H1 (cell line): ENCODE measurements around the gene OGT. TPM values are rescaled to one million over a fixed set of nuclear protein-coding genes. Genes with fewer than 3 reads are reported as not detected.

Experiments
- CTCF ChIA-PET: fragments of 300-600 bp; sonication (Branson Sonifier 250); formaldehyde crosslinking; loops from one replicate; lab custom pipeline; 2021; ENCODE audit not compliant: partially characterized antibody; lab: Charles Lee
- POLR2A ChIA-PET: fragments of 300-600 bp; sonication (Branson Sonifier 250); formaldehyde crosslinking; loops from one replicate; lab custom pipeline; 2021; ENCODE audit warnings: inconsistent platforms; ENCODE audit not compliant: partially characterized antibody; lab: Charles Lee
- DNase-seq, 2 experiments: peaks; one replicate each; pipeline versions ENCODE4 v3.0.0 to v3.0.0-alpha.2; 2010 to 2022; ENCODE audit warnings: low spot score in 2 of 2, low read depth in 1 of 2, mixed read lengths in 1 of 2
- FAIRE-seq: peaks from 2 replicates; lab custom pipeline; 2011; peaks lifted over from hg19 to GRCh38; lab: Jason Lieb, UNC
- H2AFZ ChIP-seq: 2 replicates; pipeline ENCODE4 v1.8.1; 2012; ENCODE audit warnings: low read length, inconsistent platforms
- H2AK5ac ChIP-seq: 2 replicates; pipeline ENCODE4 v1.6.1; 2013; ENCODE audit warnings: low read depth, low read length
- H2BK120ac ChIP-seq: replicated peaks from 2 replicates; pipeline ENCODE3; 2013; ENCODE audit warnings: low read depth, low read length, inconsistent platforms
- H2BK12ac ChIP-seq: 2 replicates; pipeline ENCODE4 v1.6.1; 2013; ENCODE audit warnings: low read depth, low read length
- H2BK15ac ChIP-seq: 2 replicates; pipeline ENCODE4 v1.6.1; 2013; ENCODE audit warnings: low read length
- H2BK20ac ChIP-seq: 2 replicates; pipeline ENCODE4 v1.6.1; 2013; ENCODE audit warnings: low read length
- H2BK5ac ChIP-seq: 2 replicates; pipeline ENCODE4 v1.6.1; 2013; ENCODE audit warnings: low read depth, low read length
- H3K14ac ChIP-seq: 2 replicates; pipeline ENCODE4 v1.6.1; 2013; ENCODE audit warnings: inconsistent platforms; ENCODE audit not compliant: insufficient read length
- H3K18ac ChIP-seq: 2 replicates; pipeline ENCODE4 v1.6.1; 2013; ENCODE audit warnings: low read length; ENCODE audit errors: extremely low read depth
- H3K23ac ChIP-seq: 2 replicates; pipeline ENCODE4 v1.6.1; 2013; ENCODE audit warnings: inconsistent platforms; ENCODE audit not compliant: insufficient read length
- H3K23me2 ChIP-seq: 2 replicates; pipeline ENCODE4 v1.6.1; 2013; ENCODE audit warnings: low read depth, low read length
- H3K27ac ChIP-seq: 2 replicates; pipeline ENCODE4 v1.6.1; 2011; ENCODE audit warnings: low read depth, low read length, inconsistent platforms
- H3K27me3 ChIP-seq, 4 experiments: replicated peaks in 1 of 4; 1 replicate in 1 of 4; 2 replicates in 3 of 4; pipeline versions ENCODE4 v1.6.1 to v1.8.1; 2011 to 2013; ENCODE audit warnings: low read length in 3 of 4, mild to moderate bottlenecking in 3 of 4, inconsistent platforms in 2 of 4, mixed read lengths in 2 of 4, moderate library complexity in 1 of 4; ENCODE audit not compliant: control insufficient read depth in 3 of 4, insufficient read depth in 3 of 4; ENCODE audit errors: extremely low read depth in 1 of 4
- H3K36me3 ChIP-seq, 4 experiments: 2 replicates each; pipeline versions ENCODE4 v1.6.1 to v1.8.1; 2011 to 2013; ENCODE audit warnings: mild to moderate bottlenecking in 4 of 4, low read length in 3 of 4, moderate library complexity in 2 of 4, control low read depth in 1 of 4, inconsistent platforms in 1 of 4; ENCODE audit not compliant: insufficient read depth in 4 of 4, control insufficient read depth in 2 of 4
- H3K4ac ChIP-seq: replicated peaks from 2 replicates; pipeline ENCODE3; 2013; ENCODE audit warnings: low read length, low read depth, mixed read lengths, inconsistent platforms; ENCODE audit not compliant: insufficient read length
- H3K4me1 ChIP-seq, 4 experiments: replicated peaks in 1 of 4; 1 replicate in 1 of 4; 2 replicates in 3 of 4; pipeline versions ENCODE4 v1.6.1 to v1.8.1; 2011 to 2013; ENCODE audit warnings: low read length in 3 of 4, inconsistent platforms in 2 of 4, mixed read lengths in 1 of 4; ENCODE audit not compliant: insufficient read depth in 4 of 4, control insufficient read depth in 3 of 4
- H3K4me2 ChIP-seq, 2 experiments: 2 replicates each; pipeline versions ENCODE4 v1.6.1 to v1.8.1; 2011 to 2013; ENCODE audit warnings: low read depth in 2 of 2, low read length in 2 of 2, control low read depth in 1 of 2, inconsistent platforms in 1 of 2, mild to moderate bottlenecking in 1 of 2; ENCODE audit not compliant: insufficient read depth in 1 of 2
- H3K4me3 ChIP-seq, 4 experiments: fragments of 200-600, 300-600 bp in 1 of 4; sonication (generic), shearing (Covaris generic), sonication (Bioruptor Twin) in 1 of 4; 2 replicates each; pipeline versions ENCODE4 v1.5.1 to v1.8.1; 2011 to 2016; ENCODE audit warnings: low read length in 4 of 4, low read depth in 3 of 4, control low read depth in 2 of 4, inconsistent platforms in 2 of 4, mild to moderate bottlenecking in 2 of 4, mixed read lengths in 1 of 4, moderate library complexity in 1 of 4; ENCODE audit not compliant: insufficient read depth in 2 of 4; ENCODE audit errors: extremely low read depth in 1 of 4
- H3K56ac ChIP-seq: replicated peaks from 2 replicates; pipeline ENCODE3; 2013; ENCODE audit warnings: low read depth, mild to moderate bottlenecking, mixed read lengths, low read length, inconsistent platforms; ENCODE audit not compliant: insufficient read length
- H3K79me1 ChIP-seq: 2 replicates; pipeline ENCODE4 v1.6.1; 2013; ENCODE audit warnings: low read depth, low read length, control low read depth
- H3K79me2 ChIP-seq, 2 experiments: 2 replicates each; pipeline versions ENCODE4 v1.6.1 to v1.8.1; 2012 to 2013; ENCODE audit warnings: low read length in 2 of 2, mild to moderate bottlenecking in 2 of 2, inconsistent platforms in 1 of 2; ENCODE audit not compliant: insufficient read depth in 2 of 2, control insufficient read depth in 1 of 2
- H3K9ac ChIP-seq, 4 experiments: replicated peaks in 1 of 4; 1 replicate in 1 of 4; 2 replicates in 3 of 4; pipeline versions ENCODE4 v1.6.1 to v1.8.1; 2011 to 2013; ENCODE audit warnings: low read depth in 3 of 4, low read length in 3 of 4, control low read depth in 2 of 4, mild to moderate bottlenecking in 2 of 4, moderate library complexity in 2 of 4, inconsistent platforms in 1 of 4; ENCODE audit errors: extremely low read depth in 1 of 4
- H3K9me3 ChIP-seq, 2 experiments: 2 replicates each; pipeline versions ENCODE4 v1.6.1 to v1.8.1; 2012 to 2013; ENCODE audit warnings: mild to moderate bottlenecking in 2 of 2, moderate library complexity in 2 of 2, control low read depth in 1 of 2, inconsistent platforms in 1 of 2, low read depth in 1 of 2, low read length in 1 of 2, mixed read lengths in 1 of 2; ENCODE audit not compliant: insufficient read depth in 2 of 2
- H4K20me1 ChIP-seq, 2 experiments: replicated peaks in 1 of 2; 2 replicates each; pipeline versions ENCODE3 to v1.8.1; 2011 to 2013; ENCODE audit warnings: inconsistent platforms in 2 of 2, low read length in 2 of 2, mild to moderate bottlenecking in 1 of 2; ENCODE audit not compliant: insufficient read depth in 2 of 2, control insufficient read depth in 1 of 2
- H4K5ac ChIP-seq: 2 replicates; pipeline ENCODE4 v1.6.1; 2013; ENCODE audit warnings: low read length, low read depth, mixed read lengths, inconsistent platforms; ENCODE audit not compliant: insufficient read length
- H4K8ac ChIP-seq: 2 replicates; pipeline ENCODE4 v1.8.0; 2013; ENCODE audit warnings: mild to moderate bottlenecking, moderate library complexity, low read length, inconsistent platforms; ENCODE audit not compliant: insufficient read depth; ENCODE audit errors: extremely low read depth
- H4K91ac ChIP-seq: replicated peaks from 2 replicates; pipeline ENCODE3; 2013; ENCODE audit warnings: low read length, mixed read lengths, inconsistent platforms; ENCODE audit not compliant: insufficient read length
- CTCF ChIP-seq, 3 experiments: IDR thresholded peaks; 1 replicate in 2 of 3; 2 replicates in 1 of 3; pipeline versions ENCODE4 v1.5.1 to v1.6.1; 2011; ENCODE audit warnings: low read length in 3 of 3, mild to moderate bottlenecking in 3 of 3, inconsistent platforms in 2 of 3, low read depth in 1 of 3, moderate library complexity in 1 of 3; ENCODE audit not compliant: insufficient read depth in 1 of 3; ENCODE audit errors: control extremely low read depth in 1 of 3
- YY1 ChIP-seq: IDR thresholded peaks from 2 replicates; pipeline ENCODE4 v1.6.1; 2011; ENCODE audit warnings: low read depth, mild to moderate bottlenecking, low read length
- WGBS, 2 experiments: shearing (Covaris generic) in 1 of 2; methylation state at CpG; one replicate each; pipeline versions ENCODE4 v1.1.6 to v1.1.7; 2013 to 2015; ENCODE audit warnings: low lambda C conversion rate in 2 of 2, mixed read lengths in 2 of 2, inconsistent platforms in 1 of 2, low coverage in 1 of 2, missing lambda C conversion rate in 1 of 2; ENCODE audit not compliant: insufficient replicate concordance in 2 of 2, insufficient coverage in 1 of 2, insufficient read length in 1 of 2; ENCODE audit errors: extremely low coverage in 1 of 2, missing lambda C conversion rate in 1 of 2; 5-methylcytosine and 5-hydroxymethylcytosine counted together
- polyA plus RNA-seq, 7 experiments: library from polyadenylated mRNA; depleted of rRNA in 3 of 7; stranded (reverse) in 5 of 7; unstranded in 2 of 7; fragments of >200 nt in 5 of 7; fragments of 200-250 nt in 2 of 7; gene quantifications; 1 replicate in 5 of 7; 2 replicates in 1 of 7; 4 replicates in 1 of 7; pipeline versions ENCODE4 v1.2.1 to v1.2.3, GENCODE V29; 2011 to 2013; ENCODE audit warnings: missing spikeins in 2 of 7, mixed read lengths in 2 of 7
- total RNA-seq: library from RNA; stranded (reverse); fragmentation: NEBNext Ultra II Directional; extraction: Animal tissue kit (Norgen Biotek cat#: 25700); gene quantifications from 2 replicates; pipeline ENCODE4 v1.2.1, GENCODE V29; 2021

Gene OGT
- total and polyA plus RNA-seq, 2 of the 8 experiments (the other 6 are each of a cell fraction or from before 2014, with no cell fraction given): 130 to 169 TPM

GRCh38 chrX:71616672-71617529, 84.0 kb downstream of the OGT start:
- Histone ChIP-seq H3K18ac (no peak overlapping the region), H3K9ac (no peak overlapping the region), H2BK5ac (no peak overlapping the region), H4K8ac (no peak overlapping the region; the same call in 1 of the 2 replicates), H3K23ac (no peak overlapping the region), H3K79me1 (no peaks in the 10 kb centered on the region), H3K27me3 (no peaks in the 10 kb centered on the region), H3K56ac (no peak overlapping the region), H2BK20ac (no peak overlapping the region), H3K9me3 (no peaks in the 10 kb centered on the region), H2BK15ac (no peak overlapping the region), H3K27ac (no peak overlapping the region), H4K91ac (no peak overlapping the region), H3K23me2 (no peaks in the 10 kb centered on the region), H3K14ac (no peak overlapping the region), H3K4me2 (no peak overlapping the region), H2BK120ac (no peak overlapping the region), H4K5ac (no peak overlapping the region), H3K4me1 (peaks cover 0 to 3% (median 0%) of the 10 kb centered on the region in 4 experiments; a peak in 1 of 7 replicates), H3K36me3 (peaks cover 0 to 3% (median 0%) of the 10 kb centered on the region in 4 experiments; a peak in 1 of 8 replicates), H2AFZ (no peak overlapping the region), H3K4me3 (no peak overlapping the region), H3K79me2 (no peaks in the 10 kb centered on the region), H3K4ac (no peak overlapping the region)
- no peak for FAIRE-seq
- ChIA-PET CTCF (interaction anchor here (0.6 kb wide), 1 partner anchor 32 kb away, joined by 3 read pairs; no protein-coding TSS in a partner anchor), POLR2A (no interaction called here)
- WGBS, 2 experiments: 88% methylated on average over 14 of the region's 43 CpGs; no CpG with 5 or more reads in 1 of the 2 experiments
- DNase-seq: no peak
- no peak for TF ChIP-seq YY1
- TF ChIP-seq CTCF (IDR thresholded peaks at IDR 0.05; ENCODE audit: control extremely low read depth in 1 of 3, insufficient read depth in 1 of 3, low read depth in 1 of 3, low read length in 3 of 3): peak in 1 of 3 experiments; percentile 29; a peak in 2 of 4 replicates
- TF ChIP-seq, all 59 proteins: peak for 1
- H2BK12ac ChIP-seq: no peak overlapping the region
- no peak overlapping the region for H2AK5ac ChIP-seq
- no peaks in the 10 kb centered on the region for H4K20me1 ChIP-seq
